ENCODE measurements around the gene ACO2. TPM values are rescaled to one million over a fixed set of nuclear protein-coding genes. Genes with fewer than 3 reads are reported as not detected.
A peak's percentile ranks its signal among the peaks of the same experiment; 100 is the strongest.

The ACO2 gene
- polyA plus RNA-seq, 1 of the 3 experiments (the other 2 are of a cell fraction): 47.0 TPM

DNA sequence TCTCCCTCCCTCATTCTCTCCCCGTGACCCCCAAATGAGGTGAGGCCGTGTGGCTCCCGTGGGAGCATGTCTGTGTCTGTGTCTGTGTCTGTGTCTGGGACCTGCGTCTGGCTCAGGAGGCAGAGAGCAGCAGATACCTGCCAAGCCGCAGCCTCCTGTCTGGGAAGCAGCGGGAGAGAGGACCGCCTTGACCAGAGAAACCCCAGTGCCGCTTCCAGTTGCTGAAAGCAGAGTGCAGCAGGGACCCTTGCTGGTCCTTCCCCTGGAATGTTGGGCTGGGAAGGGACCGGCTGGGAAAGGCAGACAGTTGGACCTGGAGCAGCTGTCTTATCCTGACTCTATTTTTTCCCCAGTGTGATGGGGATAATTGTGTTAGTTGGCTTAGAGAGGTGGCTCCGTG, 92.4 kb downstream of the ACO2 start:
- H3K4me3 ChIP-seq (ENCODE audit: low read depth in 2 of 2, low read length in 1 of 2): peak overlapping the region; percentile 50 to 56
- peak overlapping the region; percentile 25; the same call in 1 of the 2 replicates for H3K9ac ChIP-seq
- H3K27ac ChIP-seq (ENCODE audit: low read depth in 2 of 2, low read length in 1 of 2): peak overlapping the region; percentile 47 to 72; a peak in 3 of 4 replicates
- no peak overlapping the region for H2AFZ ChIP-seq (ENCODE audit: low read depth)
- peaks cover 17% of the 10 kb centered on the region for H3F3A ChIP-seq (replicated peaks; ENCODE audit: insufficient read depth)
- H3K4me2 ChIP-seq: peak overlapping the region; percentile 76
- POLR2A ChIA-PET: no interaction called here
- H3K4me1 ChIP-seq (ENCODE audit: control insufficient read depth in 1 of 2, insufficient read depth in 2 of 2, low read depth in 1 of 2, low read length in 1 of 2): peaks cover 3 to 33% of the 10 kb centered on the region in 2 experiments; a peak in 2 of 4 replicates
- H3K27me3 ChIP-seq (ENCODE audit: insufficient read depth): no peaks in the 10 kb centered on the region
- H3K36me3 ChIP-seq (replicated peaks in 1 of 2; ENCODE audit: control insufficient read depth in 1 of 2, insufficient read depth in 2 of 2, low read length in 1 of 2): no peaks in the 10 kb centered on the region
- H4K20me1 ChIP-seq (ENCODE audit: insufficient read depth): no peaks in the 10 kb centered on the region
- 24% methylated on average over 2 of the region's 10 CpGs for WGBS (ENCODE audit: low lambda C conversion rate)
- TF ChIP-seq, protein P1, sequence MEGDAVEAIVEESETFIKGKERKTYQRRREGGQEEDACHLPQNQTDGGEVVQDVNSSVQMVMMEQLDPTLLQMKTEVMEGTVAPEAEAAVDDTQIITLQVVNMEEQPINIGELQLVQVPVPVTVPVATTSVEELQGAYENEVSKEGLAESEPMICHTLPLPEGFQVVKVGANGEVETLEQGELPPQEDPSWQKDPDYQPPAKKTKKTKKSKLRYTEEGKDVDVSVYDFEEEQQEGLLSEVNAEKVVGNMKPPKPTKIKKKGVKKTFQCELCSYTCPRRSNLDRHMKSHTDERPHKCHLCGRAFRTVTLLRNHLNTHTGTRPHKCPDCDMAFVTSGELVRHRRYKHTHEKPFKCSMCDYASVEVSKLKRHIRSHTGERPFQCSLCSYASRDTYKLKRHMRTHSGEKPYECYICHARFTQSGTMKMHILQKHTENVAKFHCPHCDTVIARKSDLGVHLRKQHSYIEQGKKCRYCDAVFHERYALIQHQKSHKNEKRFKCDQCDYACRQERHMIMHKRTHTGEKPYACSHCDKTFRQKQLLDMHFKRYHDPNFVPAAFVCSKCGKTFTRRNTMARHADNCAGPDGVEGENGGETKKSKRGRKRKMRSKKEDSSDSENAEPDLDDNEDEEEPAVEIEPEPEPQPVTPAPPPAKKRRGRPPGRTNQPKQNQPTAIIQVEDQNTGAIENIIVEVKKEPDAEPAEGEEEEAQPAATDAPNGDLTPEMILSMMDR (IDR thresholded peaks at IDR 0.05): no peak
- TF ChIP-seq NFIC (IDR thresholded peaks at IDR 0.05; ENCODE audit: borderline replicate concordance) (no peak), EZH2phosphoT487 (IDR thresholded peaks at IDR 0.05; ENCODE audit: borderline replicate concordance, low read depth) (no peak), CHD2 (IDR thresholded peaks at IDR 0.05; ENCODE audit: low read length, partially characterized antibody) (no peak), RFX5 (IDR thresholded peaks at IDR 0.05; ENCODE audit: low read length) (no peak)
- DNase-seq: no peak
- CTCF ChIA-PET: interaction anchor here (0.7 to 2.1 kb wide), 3 partner anchors 18 to 36 kb away, joined by 3 to 6 read pairs (median 3); partner anchors contain the start of gene POLR3H
- H3K9me2 ChIP-seq: no peaks in the 10 kb centered on the region
- no peaks in the 10 kb centered on the region for H3K79me2 ChIP-seq (ENCODE audit: insufficient read depth)
- no peaks in the 10 kb centered on the region for H3K9me3 ChIP-seq

DNA sequence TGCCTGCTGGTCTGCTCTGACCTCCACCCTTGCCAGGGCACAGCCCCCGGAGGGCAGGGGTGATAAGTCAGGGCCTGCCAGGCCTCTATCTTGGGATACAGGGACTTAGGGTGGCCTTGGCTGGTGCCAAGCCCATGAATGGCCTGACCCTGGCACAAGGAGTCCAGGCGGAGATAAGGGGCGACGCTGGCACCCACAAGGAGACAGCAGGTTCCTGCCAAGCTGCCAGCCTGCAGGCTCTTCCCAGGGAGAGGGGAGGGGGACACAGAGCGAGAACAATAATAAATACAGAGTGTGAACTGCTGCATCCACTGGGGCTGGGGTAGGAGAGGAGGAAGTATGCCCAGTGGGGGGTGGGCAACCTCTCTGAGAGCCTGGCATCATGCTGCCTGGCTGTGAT, 92.9 kb downstream of the ACO2 start:
- 70% methylated on average over 2 of the region's 5 CpGs for WGBS (ENCODE audit: low lambda C conversion rate)
- Histone ChIP-seq H2AFZ (ENCODE audit: low read depth) (no peak overlapping the region), H3K4me2 (peak overlapping the region; percentile 76), H3K9me3 (no peaks in the 10 kb centered on the region), H3K27me3 (ENCODE audit: insufficient read depth) (no peaks in the 10 kb centered on the region), H3K27ac (ENCODE audit: low read depth in 2 of 2, low read length in 1 of 2) (peak overlapping the region in 1 of 2 experiments; percentile 72; a peak in 2 of 4 replicates), H3F3A (replicated peaks; ENCODE audit: insufficient read depth) (peaks cover 17% of the 10 kb centered on the region), H3K9ac (0 out of 2 replicates have a peak overlapping the region, but pooled peaks have one; percentile 25), H3K79me2 (ENCODE audit: insufficient read depth) (no peaks in the 10 kb centered on the region), H4K20me1 (ENCODE audit: insufficient read depth) (no peaks in the 10 kb centered on the region), H3K4me3 (ENCODE audit: low read depth in 2 of 2, low read length in 1 of 2) (peak overlapping the region; percentile 50 to 56), H3K9me2 (no peaks in the 10 kb centered on the region), H3K36me3 (replicated peaks in 1 of 2; ENCODE audit: control insufficient read depth in 1 of 2, insufficient read depth in 2 of 2, low read length in 1 of 2) (no peaks in the 10 kb centered on the region), H3K4me1 (ENCODE audit: control insufficient read depth in 1 of 2, insufficient read depth in 2 of 2, low read depth in 1 of 2, low read length in 1 of 2) (peaks cover 3 to 33% of the 10 kb centered on the region in 2 experiments; a peak in 2 of 4 replicates)
- no peak for DNase-seq
- no peak for TF ChIP-seq TEAD4 (IDR thresholded peaks at IDR 0.05; ENCODE audit: borderline replicate concordance, insufficient read depth)
- TF ChIP-seq MEF2A (IDR thresholded peaks at IDR 0.05; ENCODE audit: borderline replicate concordance, low read depth): no peak
- TF ChIP-seq RAD21 (IDR thresholded peaks at IDR 0.05; ENCODE audit: low read length): no peak
- no peak for TF ChIP-seq JUND (IDR thresholded peaks at IDR 0.05)
- TF ChIP-seq, protein P2, sequence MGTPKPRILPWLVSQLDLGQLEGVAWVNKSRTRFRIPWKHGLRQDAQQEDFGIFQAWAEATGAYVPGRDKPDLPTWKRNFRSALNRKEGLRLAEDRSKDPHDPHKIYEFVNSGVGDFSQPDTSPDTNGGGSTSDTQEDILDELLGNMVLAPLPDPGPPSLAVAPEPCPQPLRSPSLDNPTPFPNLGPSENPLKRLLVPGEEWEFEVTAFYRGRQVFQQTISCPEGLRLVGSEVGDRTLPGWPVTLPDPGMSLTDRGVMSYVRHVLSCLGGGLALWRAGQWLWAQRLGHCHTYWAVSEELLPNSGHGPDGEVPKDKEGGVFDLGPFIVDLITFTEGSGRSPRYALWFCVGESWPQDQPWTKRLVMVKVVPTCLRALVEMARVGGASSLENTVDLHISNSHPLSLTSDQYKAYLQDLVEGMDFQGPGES (IDR thresholded peaks at IDR 0.05; ENCODE audit: low read depth, low read length): no peak
- TF ChIP-seq FOSL2 (IDR thresholded peaks at IDR 0.05; ENCODE audit: borderline replicate concordance, low read depth): no peak
- no peak for TF ChIP-seq NFIC (IDR thresholded peaks at IDR 0.05; ENCODE audit: borderline replicate concordance)
- TF ChIP-seq MXI1 (IDR thresholded peaks at IDR 0.05; ENCODE audit: low read depth, low read length): no peak
- TF ChIP-seq NRF1 (IDR thresholded peaks at IDR 0.05; ENCODE audit: low read depth, low read length): no peak
- TF ChIP-seq EP300 (IDR thresholded peaks at IDR 0.05; ENCODE audit: borderline replicate concordance in 1 of 2, low read depth in 1 of 2, low read length in 1 of 2): no peak
- TF ChIP-seq YY1 (IDR thresholded peaks at IDR 0.05; ENCODE audit: low read depth): no peak
- no peak for TF ChIP-seq ELF1 (IDR thresholded peaks at IDR 0.05)
- TF ChIP-seq RFX5 (IDR thresholded peaks at IDR 0.05; ENCODE audit: low read length): no peak
- ChIA-PET POLR2A (no interaction called here), CTCF (no interaction called here)
